OCI-LY1 (cell line): ENCODE results near the gene IRS2.

Experiments
- H2AFZ ChIP-seq: fragments of 200-600 bp; sonication (generic), shearing (Covaris generic); 2 replicates; pipeline ENCODE4 v1.6.0; 2014; ENCODE audit warnings: antibody characterized with exemption, mild to moderate bottlenecking, low read length
- H3F3A ChIP-seq: fragments of 200-600 bp; sonication (generic), shearing (Covaris generic); 2 replicates; pipeline ENCODE4 v1.6.0; 2014; ENCODE audit warnings: mild to moderate bottlenecking, antibody characterized with exemption, low read length, moderate library complexity; ENCODE audit not compliant: insufficient read depth
- H3K27ac ChIP-seq: fragments of 200-600 bp; sonication (generic); 2 replicates; pipeline ENCODE4 v1.5.1; 2014; ENCODE audit warnings: low read length, mixed run types, mild to moderate bottlenecking, low read depth; ENCODE audit not compliant: poor library complexity, severe bottlenecking
- H3K27me3 ChIP-seq: fragments of 200-600 bp; sonication (generic); 2 replicates; pipeline ENCODE4 v1.6.0; 2014; ENCODE audit warnings: antibody characterized with exemption, mild to moderate bottlenecking, low read length, moderate library complexity; ENCODE audit not compliant: insufficient read depth
- H3K36me3 ChIP-seq: fragments of 200-600 bp; sonication (generic); 2 replicates; pipeline ENCODE4 v1.6.1; 2014; ENCODE audit warnings: mild to moderate bottlenecking, antibody characterized with exemption, low read length, moderate library complexity, mixed read lengths; ENCODE audit not compliant: insufficient read depth
- H3K4me1 ChIP-seq: fragments of 200-600 bp; sonication (generic); 2 replicates; pipeline ENCODE4 v1.5.1; 2014; ENCODE audit warnings: mild to moderate bottlenecking, low read length, moderate library complexity; ENCODE audit not compliant: insufficient read depth, severe bottlenecking
- H3K4me2 ChIP-seq: fragments of 200-600 bp; sonication (generic), shearing (Covaris generic); 2 replicates; pipeline ENCODE4 v1.6.1; 2014; ENCODE audit warnings: low read length
- H3K4me3 ChIP-seq: fragments of 200-600 bp; sonication (generic); 2 replicates; pipeline ENCODE4 v1.5.1; 2014; ENCODE audit warnings: low read length, low read depth, mild to moderate bottlenecking, mixed read lengths; ENCODE audit not compliant: poor library complexity, severe bottlenecking
- H3K79me2 ChIP-seq: fragments of 200-600 bp; shearing (Covaris generic); 2 replicates; pipeline ENCODE4 v1.6.1; 2016; ENCODE audit warnings: mixed run types, low read length, mixed read lengths; ENCODE audit not compliant: insufficient read depth
- H3K9ac ChIP-seq: fragments of 200-600 bp; sonication (generic), shearing (Covaris generic); 2 replicates; pipeline ENCODE4 v1.6.1; 2014; ENCODE audit warnings: mild to moderate bottlenecking, low read length, mixed read lengths
- H3K9me2 ChIP-seq: fragments of 200-600 bp; sonication (generic), shearing (Covaris generic); 2 replicates; pipeline ENCODE4 v1.6.1; 2014; ENCODE audit warnings: low read depth, mild to moderate bottlenecking, low read length, mixed read lengths
- H3K9me3 ChIP-seq: fragments of 200-600 bp; shearing (Covaris generic); 2 replicates; pipeline ENCODE4 v1.6.1; 2014; ENCODE audit warnings: low read length, mixed read lengths
- H4K20me1 ChIP-seq: fragments of 200-600 bp; sonication (generic), shearing (Covaris generic); 2 replicates; pipeline ENCODE4 v1.6.0; 2016; ENCODE audit warnings: mild to moderate bottlenecking, low read length; ENCODE audit not compliant: insufficient read depth
- CTCF ChIP-seq: fragments of 200-600 bp; sonication (generic), shearing (Covaris generic); IDR thresholded peaks from 2 replicates; pipeline ENCODE4 v1.5.1; 2017; ENCODE audit warnings: mild to moderate bottlenecking, antibody characterized with exemption, low read length, moderate library complexity, mixed read lengths
- EZH2 ChIP-seq: fragments of 200-600 bp; sonication (generic), shearing (Covaris generic); IDR thresholded peaks from 2 replicates; pipeline ENCODE4 v1.8.0; 2017; ENCODE audit warnings: borderline replicate concordance, mixed run types, mild to moderate bottlenecking, antibody characterized with exemption, low read length, moderate library complexity, mixed read lengths

IRS2 gene

DNA sequence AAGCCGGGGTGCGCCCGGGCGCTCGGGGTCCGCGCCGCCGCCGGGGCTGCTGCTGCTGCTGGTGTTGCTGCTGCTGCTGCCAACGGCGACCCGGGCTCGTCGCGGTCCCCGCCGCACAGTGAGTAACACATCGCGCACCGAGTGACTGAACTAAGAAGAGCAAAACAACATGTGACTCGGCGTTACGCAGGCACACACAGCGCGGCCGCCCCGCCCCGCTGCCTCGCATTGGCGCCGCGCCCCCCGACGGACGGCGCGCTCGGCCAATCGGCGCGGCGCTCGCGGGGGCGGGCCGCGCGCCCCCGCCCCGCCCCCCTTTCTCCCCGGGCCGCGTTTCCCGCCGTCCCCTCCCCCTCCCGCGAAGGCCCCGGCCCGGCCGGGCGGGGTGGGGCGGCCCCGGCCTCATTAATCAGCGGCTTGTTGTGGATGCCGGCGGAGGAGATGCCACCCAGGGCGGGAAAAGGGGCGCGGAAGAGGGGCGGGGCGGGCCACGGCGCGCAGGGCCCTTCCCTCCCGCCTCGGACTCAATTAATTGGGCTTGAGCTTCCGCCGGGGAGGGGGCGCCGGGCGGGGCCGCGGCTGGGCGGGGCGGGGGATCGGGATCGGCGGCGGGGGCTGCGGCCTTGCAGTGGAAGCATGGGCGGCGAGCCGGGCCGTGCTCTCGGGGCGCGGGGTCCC lies at the start of gene IRS2:
Gene IRS2, minus strand, starts transcription at position 127 of the 678 bp plus-strand sequence. CDS start 530 bp downstream, outside the sequence.
- no peak within 1 kb of the TSS for H2AFZ ChIP-seq
- no peaks in the 10 kb centered on the region for H3K36me3 ChIP-seq
- no peak for TF ChIP-seq EZH2
- no peak for TF ChIP-seq CTCF
- no peaks in the 10 kb centered on the region for H4K20me1 ChIP-seq
- no peaks in the 10 kb centered on the region for H3K27me3 ChIP-seq
- no peaks in the 10 kb centered on the region for H3K4me1 ChIP-seq
- no peak within 1 kb of the TSS for H3K9ac ChIP-seq
- no peak within 1 kb of the TSS for H3K27ac ChIP-seq
- no peaks in the 10 kb centered on the region for H3K79me2 ChIP-seq
- H3K4me3 ChIP-seq: no peak within 1 kb of the TSS
- H3K9me3 ChIP-seq: no peaks in the 10 kb centered on the region
- H3K9me2 ChIP-seq: no peaks in the 10 kb centered on the region
- no peak within 1 kb of the TSS for H3K4me2 ChIP-seq
- no peaks in the 10 kb centered on the region for H3F3A ChIP-seq

GRCh38 chr13:109834973-109835720 lies 48.8 kb upstream of the IRS2 start:
- Histone ChIP-seq H3K27me3 (no peaks in the 10 kb centered on the region), H3K4me1 (no peaks in the 10 kb centered on the region), H4K20me1 (no peaks in the 10 kb centered on the region), H3K27ac (no peak overlapping the region), H3K9ac (no peak overlapping the region), H2AFZ (no peak overlapping the region), H3K4me3 (no peak overlapping the region), H3F3A (no peaks in the 10 kb centered on the region), H3K9me3 (no peaks in the 10 kb centered on the region), H3K9me2 (no peaks in the 10 kb centered on the region), H3K79me2 (no peaks in the 10 kb centered on the region), H3K36me3 (no peaks in the 10 kb centered on the region), H3K4me2 (no peak overlapping the region)
- TF ChIP-seq EZH2 (no peak), CTCF (no peak)

DNA sequence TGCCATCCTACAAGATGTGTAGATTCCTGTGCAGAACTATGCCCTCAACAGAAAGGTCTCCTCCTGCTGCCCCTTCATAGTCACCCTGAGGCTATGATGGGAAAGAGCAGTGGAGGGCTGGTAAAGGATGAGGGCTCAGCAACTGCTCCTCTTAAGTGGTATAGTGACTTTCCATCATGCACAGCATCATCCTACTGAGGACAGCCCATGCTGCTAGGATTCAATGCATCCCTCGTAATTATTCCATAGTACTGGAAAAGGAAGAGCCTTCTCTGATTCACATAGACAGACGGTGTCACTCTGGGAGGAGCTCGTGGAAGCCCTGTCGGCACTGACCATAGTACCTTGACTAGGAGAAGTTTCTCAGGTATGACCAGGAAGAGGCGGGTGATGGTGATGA lies 47.6 kb upstream of the IRS2 start:
- Histone ChIP-seq H3K27me3 (no peaks in the 10 kb centered on the region), H4K20me1 (no peaks in the 10 kb centered on the region), H3K9me2 (no peaks in the 10 kb centered on the region), H3K4me3 (no peak overlapping the region), H3K9ac (no peak overlapping the region), H3K79me2 (no peaks in the 10 kb centered on the region), H3K27ac (no peak overlapping the region), H2AFZ (no peak overlapping the region), H3F3A (no peaks in the 10 kb centered on the region), H3K36me3 (no peaks in the 10 kb centered on the region), H3K4me2 (no peak overlapping the region), H3K9me3 (no peaks in the 10 kb centered on the region), H3K4me1 (no peaks in the 10 kb centered on the region)
- TF ChIP-seq CTCF: no peak
